Measurements from ENCODE around the gene DSCAML1. TPM values are rescaled to one million over a fixed set of nuclear protein-coding genes. Genes with fewer than 3 reads are reported as not detected.

The DSCAML1 gene
- total and polyA plus RNA-seq, 8 donors: 0.08 to 2.9 (median 0.45) TPM

DNA sequence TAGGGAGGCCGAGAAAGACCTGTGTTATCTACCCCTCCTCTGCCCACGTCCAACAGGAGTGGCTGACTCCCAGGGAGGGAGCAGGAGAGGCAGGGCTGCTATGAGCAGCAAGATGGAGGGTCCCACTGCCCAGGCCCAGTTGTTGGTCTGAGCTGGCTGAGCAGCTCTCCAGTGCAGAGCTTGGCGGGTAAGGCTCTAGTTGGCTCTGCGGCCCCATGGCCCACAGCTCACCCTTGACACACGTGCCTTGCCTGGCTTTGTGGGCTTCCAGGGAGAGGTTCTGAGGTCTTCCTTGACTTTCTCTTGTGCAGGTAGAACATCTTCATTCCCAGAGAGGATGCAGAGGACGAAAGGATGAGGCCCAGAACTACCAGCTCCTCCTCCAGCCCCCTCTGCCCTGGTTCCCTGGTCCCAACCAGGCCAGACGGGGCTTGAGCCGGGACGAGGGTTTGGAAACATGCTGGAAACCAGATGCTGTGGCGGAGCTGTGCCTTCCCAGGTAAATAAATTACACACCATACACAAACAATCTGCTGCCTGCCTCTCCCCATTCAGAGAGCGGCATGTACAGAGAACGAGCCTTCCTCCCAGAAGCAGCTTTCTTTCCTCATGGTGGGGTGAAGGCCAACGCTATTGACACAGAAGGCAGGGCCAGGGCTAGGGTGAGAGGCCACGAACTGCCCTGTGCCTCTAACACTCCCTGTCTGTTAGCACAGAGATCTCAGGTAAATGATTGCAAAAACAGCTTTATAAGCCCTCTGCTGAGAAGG, 48.1 kb downstream of the DSCAML1 start:
- TF ChIP-seq POLR2A (IDR thresholded peaks at IDR 0.05): no peak
- TF ChIP-seq EP300 (IDR thresholded peaks at IDR 0.05): no peak
- no peak for TF ChIP-seq POLR2AphosphoS5 (IDR thresholded peaks at IDR 0.05)
- TF ChIP-seq, protein P1, sequence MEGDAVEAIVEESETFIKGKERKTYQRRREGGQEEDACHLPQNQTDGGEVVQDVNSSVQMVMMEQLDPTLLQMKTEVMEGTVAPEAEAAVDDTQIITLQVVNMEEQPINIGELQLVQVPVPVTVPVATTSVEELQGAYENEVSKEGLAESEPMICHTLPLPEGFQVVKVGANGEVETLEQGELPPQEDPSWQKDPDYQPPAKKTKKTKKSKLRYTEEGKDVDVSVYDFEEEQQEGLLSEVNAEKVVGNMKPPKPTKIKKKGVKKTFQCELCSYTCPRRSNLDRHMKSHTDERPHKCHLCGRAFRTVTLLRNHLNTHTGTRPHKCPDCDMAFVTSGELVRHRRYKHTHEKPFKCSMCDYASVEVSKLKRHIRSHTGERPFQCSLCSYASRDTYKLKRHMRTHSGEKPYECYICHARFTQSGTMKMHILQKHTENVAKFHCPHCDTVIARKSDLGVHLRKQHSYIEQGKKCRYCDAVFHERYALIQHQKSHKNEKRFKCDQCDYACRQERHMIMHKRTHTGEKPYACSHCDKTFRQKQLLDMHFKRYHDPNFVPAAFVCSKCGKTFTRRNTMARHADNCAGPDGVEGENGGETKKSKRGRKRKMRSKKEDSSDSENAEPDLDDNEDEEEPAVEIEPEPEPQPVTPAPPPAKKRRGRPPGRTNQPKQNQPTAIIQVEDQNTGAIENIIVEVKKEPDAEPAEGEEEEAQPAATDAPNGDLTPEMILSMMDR (IDR thresholded peaks at IDR 0.05): no peak
- Histone ChIP-seq H3K36me3 (peaks cover 0 to 12% (median 0%) of the 10 kb centered on the region in 4 donors), H3K4me3 (no peak overlapping the region), H3K4me1 (no peaks in the 10 kb centered on the region), H3K27ac (no peak overlapping the region), H3K27me3 (peaks cover 0 to 8% (median 0%) of the 10 kb centered on the region in 3 donors), H3K9me3 (no peaks in the 10 kb centered on the region)
- intact Hi-C loops (cut with DNase I; ENCODE audit: low total_unique reads): no loop called here
- DNase-seq: no peak
- WGBS, 5 donors: 51 to 65% (median 63%) methylated on average over 12 to 14 of the region's 14 CpGs

DNA sequence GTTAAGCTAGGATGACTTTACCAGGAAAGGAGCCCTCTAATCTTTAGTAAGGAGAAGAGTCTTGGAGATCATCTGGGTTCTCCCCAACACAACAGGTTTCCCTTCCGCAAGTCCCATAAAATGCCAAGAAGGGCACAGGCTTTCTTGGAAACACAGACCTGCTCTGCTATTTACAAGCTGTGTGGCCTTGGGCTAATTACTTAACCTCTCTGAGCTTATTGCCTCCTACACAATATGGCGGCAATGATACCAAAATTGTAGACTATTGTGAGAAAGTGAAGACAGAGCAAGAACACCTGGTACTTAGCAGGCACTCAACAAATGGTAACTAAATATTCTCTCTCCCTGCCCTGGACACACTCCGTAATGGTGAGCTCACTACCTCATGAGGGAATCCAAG, 49.1 kb downstream of the DSCAML1 start:
- H3K4me1 ChIP-seq: no peaks in the 10 kb centered on the region
- 81 to 99% (median 96%) methylated on average over 3 of the region's 3 CpGs for WGBS, 5 donors
- peaks cover 0 to 12% (median 0%) of the 10 kb centered on the region in 4 donors for H3K36me3 ChIP-seq
- no peak overlapping the region for H3K27ac ChIP-seq
- H3K9me3 ChIP-seq: no peaks in the 10 kb centered on the region
- TF ChIP-seq EP300 (IDR thresholded peaks at IDR 0.05): no peak
- TF ChIP-seq POLR2A (IDR thresholded peaks at IDR 0.05): no peak
- TF ChIP-seq POLR2AphosphoS5 (IDR thresholded peaks at IDR 0.05): no peak
- TF ChIP-seq, protein P1 (IDR thresholded peaks at IDR 0.05): no peak
- H3K4me3 ChIP-seq: no peak overlapping the region
- H3K27me3 ChIP-seq: peaks cover 0 to 10% (median 0%) of the 10 kb centered on the region in 3 donors
- DNase-seq: no peak
- intact Hi-C loops (cut with DNase I; ENCODE audit: low total_unique reads): no loop called here

DNA sequence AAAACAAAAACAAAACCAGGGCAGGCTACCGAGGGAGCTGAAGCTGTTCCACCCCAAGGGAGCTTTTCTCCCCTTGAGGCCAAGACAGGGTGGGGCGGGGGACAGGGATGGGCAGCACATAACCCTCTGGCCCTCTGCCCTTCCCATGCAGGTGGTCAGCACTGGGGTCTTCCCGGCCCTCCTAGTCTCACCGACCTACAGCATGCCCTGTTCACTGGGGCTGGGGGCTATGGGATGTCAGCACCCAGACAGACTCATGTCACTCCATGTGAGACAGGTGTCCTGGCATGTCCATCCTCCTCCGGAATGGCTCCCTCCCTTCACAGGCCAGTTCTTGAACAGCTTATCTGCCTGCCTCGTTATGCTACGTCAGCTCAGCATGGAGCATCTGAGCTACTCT, 51.7 kb downstream of the DSCAML1 start:
- intact Hi-C loops (cut with DNase I; ENCODE audit: low total_unique reads): no loop called here
- peaks cover 0 to 11% (median 3%) of the 10 kb centered on the region in 4 donors for H3K9me3 ChIP-seq
- no peak for DNase-seq
- no peak for TF ChIP-seq POLR2A (IDR thresholded peaks at IDR 0.05)
- TF ChIP-seq, protein P1 (IDR thresholded peaks at IDR 0.05): no peak
- TF ChIP-seq EP300 (IDR thresholded peaks at IDR 0.05): no peak
- TF ChIP-seq POLR2AphosphoS5 (IDR thresholded peaks at IDR 0.05): no peak
- peaks cover 0 to 19% (median 0%) of the 10 kb centered on the region in 3 donors for H3K27me3 ChIP-seq
- H3K36me3 ChIP-seq: peaks cover 0 to 20% (median 0%) of the 10 kb centered on the region in 4 donors
- WGBS, 5 donors: 61 to 78% (median 74%) methylated on average over 5 to 7 of the region's 7 CpGs
- H3K4me1 ChIP-seq: no peaks in the 10 kb centered on the region
- H3K27ac ChIP-seq: no peak overlapping the region
- H3K4me3 ChIP-seq: no peak overlapping the region

DNA sequence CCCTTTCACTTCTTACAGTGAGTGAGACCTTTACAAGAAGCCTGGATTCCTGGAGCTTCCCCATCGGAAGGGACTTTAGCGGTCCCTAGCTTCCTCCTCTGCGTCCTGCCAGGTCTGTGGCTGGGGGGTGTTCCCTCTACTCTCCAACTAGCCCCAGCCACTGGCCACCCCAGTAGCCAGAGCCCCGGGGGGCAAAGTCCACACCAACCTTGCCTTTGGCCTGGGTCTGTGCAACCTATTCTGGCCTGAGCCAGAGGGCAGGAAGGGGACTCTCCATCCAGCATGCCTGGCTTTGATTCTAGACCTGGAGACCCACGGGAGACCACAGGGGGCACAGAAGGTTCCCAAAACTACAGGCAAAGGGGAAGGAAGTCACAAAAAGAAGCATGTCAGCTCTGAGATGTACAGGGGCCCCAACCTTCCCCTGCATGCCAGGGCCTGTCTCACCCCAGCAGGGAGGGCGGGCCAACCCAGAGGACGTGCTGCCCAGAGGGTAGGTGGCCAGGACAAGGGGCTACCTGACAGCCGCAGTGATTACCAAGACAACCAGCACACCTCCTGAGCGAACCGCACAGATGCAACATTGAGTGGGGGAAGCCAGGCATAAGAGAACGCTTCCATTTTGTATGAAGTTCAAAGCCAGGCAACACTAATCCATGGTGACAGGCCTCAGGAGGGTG, 52.4 kb downstream of the DSCAML1 start:
- no peak for TF ChIP-seq EP300 (IDR thresholded peaks at IDR 0.05)
- TF ChIP-seq, protein P1 (IDR thresholded peaks at IDR 0.05): no peak
- no peak for TF ChIP-seq POLR2A (IDR thresholded peaks at IDR 0.05)
- TF ChIP-seq POLR2AphosphoS5 (IDR thresholded peaks at IDR 0.05): no peak
- intact Hi-C loops (cut with DNase I; ENCODE audit: low total_unique reads): no loop called here
- Histone ChIP-seq H3K27me3 (peaks cover 0 to 19% (median 0%) of the 10 kb centered on the region in 3 donors), H3K36me3 (peaks cover 0 to 20% (median 0%) of the 10 kb centered on the region in 4 donors), H3K4me3 (no peak overlapping the region), H3K27ac (no peak overlapping the region), H3K4me1 (no peaks in the 10 kb centered on the region), H3K9me3 (peaks cover 0 to 11% (median 3%) of the 10 kb centered on the region in 4 donors)
- DNase-seq: no peak
- 62 to 72% (median 67%) methylated on average over 6 to 11 of the region's 11 CpGs for WGBS, 5 donors
